HG02840 (cell line): ENCODE measurements around the gene CHIC2.
"Not testable (repeated sequence)": the region's sequence is repeated elsewhere in the genome, so short reads cannot be mapped to it uniquely, and the experiment has no call there.

Experiments used
- ATAC-seq: cut with Tn5 transposase; IDR thresholded peaks from one replicate; pipeline ENCODE4 v1.9.1; 2021; ENCODE audit warnings: mild to moderate bottlenecking, moderate library complexity, moderate number of reproducible peaks; ENCODE audit not compliant: unreplicated experiment, low FRiP score

Gene CHIC2

GRCh38 chr4:54061873-54062272 lies 2.5 kb downstream of the CHIC2 start:
- ATAC-seq, result no peak

GRCh38 chr4:54061067-54061466 lies 3.3 kb downstream of the CHIC2 start:
- ATAC-seq, result no peak

GRCh38 chr4:54060116-54060515 lies 4.3 kb downstream of the CHIC2 start:
- ATAC-seq, result no peak

- no peak for ATAC-seq
Measured at GRCh38 chr4:54058171-54058570, 6.2 kb downstream of the CHIC2 start.

- no peak for ATAC-seq
Measured at GRCh38 chr4:54056360-54056759, 8.0 kb downstream of the CHIC2 start.

- ATAC-seq, result no peak
Measured at GRCh38 chr4:54055494-54055893, 8.9 kb downstream of the CHIC2 start.

GRCh38 chr4:54054501-54054900 lies 9.9 kb downstream of the CHIC2 start:
- no peak for ATAC-seq

- ATAC-seq, result not testable (repeated sequence)
Measured at GRCh38 chr4:54053322-54053721, 11.1 kb downstream of the CHIC2 start.

- no peak for ATAC-seq
Measured at GRCh38 chr4:54050214-54050904, 14.0 kb downstream of the CHIC2 start.

GRCh38 chr4:54043630-54044029 lies 20.8 kb downstream of the CHIC2 start:
- ATAC-seq, result not testable (repeated sequence)

GRCh38 chr4:54041933-54042332 lies 22.5 kb downstream of the CHIC2 start:
- ATAC-seq, result no peak

- no peak for ATAC-seq
Measured at GRCh38 chr4:54041100-54041499, 23.3 kb downstream of the CHIC2 start.

- no peak for ATAC-seq
Measured at GRCh38 chr4:54038056-54038455, 26.3 kb downstream of the CHIC2 start.

- no peak for ATAC-seq
Measured at GRCh38 chr4:54036184-54036583, 28.2 kb downstream of the CHIC2 start.

- no peak for ATAC-seq
Measured at GRCh38 chr4:54032558-54033135, 31.8 kb downstream of the CHIC2 start.

- no peak for ATAC-seq
Measured at GRCh38 chr4:54027311-54027710, 37.1 kb downstream of the CHIC2 start.

GRCh38 chr4:54025582-54025981 lies 38.8 kb downstream of the CHIC2 start:
- no peak for ATAC-seq

GRCh38 chr4:54023019-54023418 lies 41.4 kb downstream of the CHIC2 start:
- not testable (repeated sequence) for ATAC-seq

GRCh38 chr4:54017974-54018373 lies 46.4 kb downstream of the CHIC2 start:
- ATAC-seq, result no peak

- no peak for ATAC-seq
Measured at GRCh38 chr4:54017308-54017707, 47.1 kb downstream of the CHIC2 start.

- ATAC-seq, result no peak
Measured at GRCh38 chr4:54016504-54016903, 47.9 kb downstream of the CHIC2 start.

- no peak for ATAC-seq
Measured at GRCh38 chr4:54015423-54016030, 48.9 kb downstream of the CHIC2 start.
